ENCODE results near the gene IPO11.

IPO11 gene

GRCh38 chr5:62412549-62413329 is at the start of gene IPO11:
IPO11 (plus strand) TSS chr5:62412763; CDS start chr5:62437280, 24,517 bp downstream.
- Histone ChIP-seq H3K27ac (ENCODE audit: poor library complexity, severe bottlenecking) (no peak within 1 kb of the TSS), H3K36me3 (ENCODE audit: low read depth) (peaks cover 15% of the 10 kb centered on the region), H3K27me3 (ENCODE audit: insufficient read depth, poor library complexity, severe bottlenecking) (no peaks in the 10 kb centered on the region), H3K9me3 (ENCODE audit: severe bottlenecking) (no peaks in the 10 kb centered on the region), H3K4me1 (ENCODE audit: insufficient read depth, poor library complexity, severe bottlenecking) (peaks cover 12% of the 10 kb centered on the region), H3K4me3 (ENCODE audit: severe bottlenecking) (peak within 1 kb of the TSS; percentile 93)
- TF ChIP-seq CTCF (IDR thresholded peaks at IDR 0.05; ENCODE audit: poor library complexity, severe bottlenecking) = no peak
- ATAC-seq (ENCODE audit: low read depth) (peak; percentile 94), DNase-seq (ENCODE audit: low spot score) (peak; percentile 99)

- DNase-seq (ENCODE audit: low spot score) (no peak), ATAC-seq (ENCODE audit: low read depth) (no peak)
- H3K4me3 ChIP-seq (ENCODE audit: severe bottlenecking) = no peak overlapping the region
Observed at GRCh38 chr5:62369039-62369438, 43.5 kb upstream of the IPO11 start.

GRCh38 chr5:62371409-62371808 is 41.2 kb upstream of the IPO11 start:
- TF ChIP-seq CTCF (IDR thresholded peaks at IDR 0.05; ENCODE audit: poor library complexity, severe bottlenecking) = no peak
- DNase-seq (ENCODE audit: low spot score) (no peak), ATAC-seq (ENCODE audit: low read depth) (peak; percentile 66)
- Histone ChIP-seq H3K9me3 (ENCODE audit: severe bottlenecking) (no peaks in the 10 kb centered on the region), H3K4me1 (ENCODE audit: insufficient read depth, poor library complexity, severe bottlenecking) (peaks cover 8% of the 10 kb centered on the region), H3K36me3 (ENCODE audit: low read depth) (peaks cover 84% of the 10 kb centered on the region), H3K27me3 (ENCODE audit: insufficient read depth, poor library complexity, severe bottlenecking) (no peaks in the 10 kb centered on the region), H3K27ac (ENCODE audit: poor library complexity, severe bottlenecking) (peak overlapping the region; percentile 25), H3K4me3 (ENCODE audit: severe bottlenecking) (no peak overlapping the region)

More at GRCh38 chr5:62369039-62369438, 43.5 kb upstream of the IPO11 start:
- Histone ChIP-seq H3K27me3 (ENCODE audit: insufficient read depth, poor library complexity, severe bottlenecking) (no peaks in the 10 kb centered on the region), H3K36me3 (ENCODE audit: low read depth) (peaks cover 84% of the 10 kb centered on the region), H3K4me1 (ENCODE audit: insufficient read depth, poor library complexity, severe bottlenecking) (no peaks in the 10 kb centered on the region), H3K9me3 (ENCODE audit: severe bottlenecking) (no peaks in the 10 kb centered on the region), H3K27ac (ENCODE audit: poor library complexity, severe bottlenecking) (no peak overlapping the region)
- no peak for TF ChIP-seq CTCF (IDR thresholded peaks at IDR 0.05; ENCODE audit: poor library complexity, severe bottlenecking)

GRCh38 chr5:62372600-62372999 is 40.0 kb upstream of the IPO11 start:
- no peak overlapping the region for H3K27ac ChIP-seq (ENCODE audit: poor library complexity, severe bottlenecking)
- no peak overlapping the region for H3K4me3 ChIP-seq (ENCODE audit: severe bottlenecking)
- H3K27me3 ChIP-seq (ENCODE audit: insufficient read depth, poor library complexity, severe bottlenecking) = no peaks in the 10 kb centered on the region
- H3K4me1 ChIP-seq (ENCODE audit: insufficient read depth, poor library complexity, severe bottlenecking) = peaks cover 8% of the 10 kb centered on the region
- no peak for ATAC-seq (ENCODE audit: low read depth)
- H3K9me3 ChIP-seq (ENCODE audit: severe bottlenecking) = no peaks in the 10 kb centered on the region
- H3K36me3 ChIP-seq (ENCODE audit: low read depth) = peaks cover 85% of the 10 kb centered on the region
- DNase-seq (ENCODE audit: low spot score) = no peak
- TF ChIP-seq CTCF (IDR thresholded peaks at IDR 0.05; ENCODE audit: poor library complexity, severe bottlenecking) = no peak

GRCh38 chr5:62373382-62373781 is 39.2 kb upstream of the IPO11 start:
- ATAC-seq (ENCODE audit: low read depth) (no peak), DNase-seq (ENCODE audit: low spot score) (no peak)
- no peak for TF ChIP-seq CTCF (IDR thresholded peaks at IDR 0.05; ENCODE audit: poor library complexity, severe bottlenecking)
- Histone ChIP-seq H3K4me1 (ENCODE audit: insufficient read depth, poor library complexity, severe bottlenecking) (peaks cover 8% of the 10 kb centered on the region), H3K27ac (ENCODE audit: poor library complexity, severe bottlenecking) (no peak overlapping the region), H3K36me3 (ENCODE audit: low read depth) (peaks cover 86% of the 10 kb centered on the region), H3K4me3 (ENCODE audit: severe bottlenecking) (no peak overlapping the region), H3K27me3 (ENCODE audit: insufficient read depth, poor library complexity, severe bottlenecking) (no peaks in the 10 kb centered on the region), H3K9me3 (ENCODE audit: severe bottlenecking) (no peaks in the 10 kb centered on the region)
